PFSK-1 (cell line): ENCODE data around the gene PTPN22.

Experiments
- POLR2AphosphoS5 ChIP-seq: IDR thresholded peaks from 2 replicates; pipeline ENCODE4 v1.6.1; 2012; ENCODE audit warnings: low read depth, mild to moderate bottlenecking, control low read depth, low read length, moderate library complexity
- TAF1 ChIP-seq: IDR thresholded peaks from 2 replicates; pipeline ENCODE4 v1.6.1; 2012; ENCODE audit warnings: low read length, control low read depth, borderline replicate concordance; ENCODE audit not compliant: insufficient read depth
- TF ChIP-seq, protein P1 (sequence below), 2 experiments: IDR thresholded peaks; 2 replicates each; pipeline versions ENCODE4 v1.6.1 to v1.8.0; 2011 to 2012; ENCODE audit warnings: low read depth in 2 of 2, low read length in 2 of 2, control low read depth in 1 of 2, inconsistent platforms in 1 of 2, mild to moderate bottlenecking in 1 of 2, moderate library complexity in 1 of 2; ENCODE audit not compliant: insufficient read depth in 1 of 2

DNA sequence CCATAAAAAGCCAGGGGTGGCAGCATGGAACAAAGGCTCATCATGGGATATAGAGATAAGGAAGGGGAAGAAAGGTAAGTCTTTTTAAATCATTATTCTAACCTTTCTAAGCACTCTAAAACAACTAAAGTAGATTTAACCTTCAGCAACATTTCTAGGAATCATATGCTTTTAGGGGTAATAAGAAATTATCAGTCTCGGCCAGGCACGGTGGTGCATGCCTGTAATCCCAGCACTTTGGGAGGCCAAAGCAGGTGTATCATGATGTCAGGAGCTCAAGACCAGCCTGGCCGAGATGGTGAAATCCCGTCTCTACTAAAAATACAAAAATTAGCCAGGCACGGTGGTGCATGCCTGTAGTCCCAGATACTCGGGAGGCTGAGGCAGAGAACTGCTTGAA is 92.0 kb downstream of the PTPN22 start:
- TF ChIP-seq, protein P1, sequence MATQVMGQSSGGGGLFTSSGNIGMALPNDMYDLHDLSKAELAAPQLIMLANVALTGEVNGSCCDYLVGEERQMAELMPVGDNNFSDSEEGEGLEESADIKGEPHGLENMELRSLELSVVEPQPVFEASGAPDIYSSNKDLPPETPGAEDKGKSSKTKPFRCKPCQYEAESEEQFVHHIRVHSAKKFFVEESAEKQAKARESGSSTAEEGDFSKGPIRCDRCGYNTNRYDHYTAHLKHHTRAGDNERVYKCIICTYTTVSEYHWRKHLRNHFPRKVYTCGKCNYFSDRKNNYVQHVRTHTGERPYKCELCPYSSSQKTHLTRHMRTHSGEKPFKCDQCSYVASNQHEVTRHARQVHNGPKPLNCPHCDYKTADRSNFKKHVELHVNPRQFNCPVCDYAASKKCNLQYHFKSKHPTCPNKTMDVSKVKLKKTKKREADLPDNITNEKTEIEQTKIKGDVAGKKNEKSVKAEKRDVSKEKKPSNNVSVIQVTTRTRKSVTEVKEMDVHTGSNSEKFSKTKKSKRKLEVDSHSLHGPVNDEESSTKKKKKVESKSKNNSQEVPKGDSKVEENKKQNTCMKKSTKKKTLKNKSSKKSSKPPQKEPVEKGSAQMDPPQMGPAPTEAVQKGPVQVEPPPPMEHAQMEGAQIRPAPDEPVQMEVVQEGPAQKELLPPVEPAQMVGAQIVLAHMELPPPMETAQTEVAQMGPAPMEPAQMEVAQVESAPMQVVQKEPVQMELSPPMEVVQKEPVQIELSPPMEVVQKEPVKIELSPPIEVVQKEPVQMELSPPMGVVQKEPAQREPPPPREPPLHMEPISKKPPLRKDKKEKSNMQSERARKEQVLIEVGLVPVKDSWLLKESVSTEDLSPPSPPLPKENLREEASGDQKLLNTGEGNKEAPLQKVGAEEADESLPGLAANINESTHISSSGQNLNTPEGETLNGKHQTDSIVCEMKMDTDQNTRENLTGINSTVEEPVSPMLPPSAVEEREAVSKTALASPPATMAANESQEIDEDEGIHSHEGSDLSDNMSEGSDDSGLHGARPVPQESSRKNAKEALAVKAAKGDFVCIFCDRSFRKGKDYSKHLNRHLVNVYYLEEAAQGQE (IDR thresholded peaks at IDR 0.05; ENCODE audit: insufficient read depth in 1 of 2, low read depth in 2 of 2, low read length in 2 of 2) = no peak
- TF ChIP-seq TAF1 = no peak
- TF ChIP-seq POLR2AphosphoS5 = no peak
